ENCODE measurements around the gene HSPB2.

DNA sequence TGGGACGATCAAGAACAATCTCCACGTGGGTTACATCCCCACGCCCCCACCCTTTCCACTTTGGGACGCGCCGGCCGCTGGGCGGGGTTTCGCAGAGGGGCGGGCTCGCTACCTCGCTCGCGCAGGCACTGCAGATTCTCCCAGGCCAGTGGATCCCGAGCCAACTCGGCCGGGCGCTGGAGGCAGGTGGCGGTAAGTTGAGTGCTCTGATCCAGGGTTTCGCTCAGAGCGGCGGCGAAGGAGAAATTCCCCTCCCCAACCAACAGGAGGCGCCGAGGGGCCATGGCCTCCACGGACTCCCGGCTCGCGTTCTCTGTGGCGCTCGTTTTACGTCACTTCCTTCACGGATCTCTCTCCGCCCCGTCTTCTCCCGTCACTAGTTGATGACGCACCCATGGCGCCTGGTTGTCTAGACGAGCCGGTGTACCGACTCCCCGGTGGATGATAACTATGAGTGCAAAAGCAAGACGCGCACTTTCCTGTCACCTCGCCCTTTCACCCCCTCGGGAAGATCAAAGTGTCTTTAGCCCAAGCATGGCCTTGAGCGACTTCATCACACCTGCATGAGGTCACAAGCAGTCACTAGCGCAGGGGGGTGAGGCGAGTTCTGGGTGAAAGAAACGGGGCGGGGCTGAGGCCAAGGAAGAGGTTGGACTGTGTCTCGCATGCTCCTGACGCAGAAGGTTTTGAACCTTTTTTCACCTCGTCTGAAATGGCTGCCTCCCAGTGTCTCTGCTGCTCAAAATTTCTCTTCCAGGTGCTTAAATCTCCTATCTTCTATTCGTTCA is 33.5 kb upstream of the HSPB2 start, which contains the start of the genes CFAP68 and FDXACB1:
- TF ChIP-seq EP300 (IDR thresholded peaks at IDR 0.05; ENCODE audit: low read depth) (peak; percentile 21), CTCF (IDR thresholded peaks at IDR 0.05) (peak; percentile 94 to 99 (median 98)), POLR2AphosphoS5 (IDR thresholded peaks at IDR 0.05) (peak; percentile 33 to 80 (median 71))
